ENCODE data around the gene DMRTC2. TPM values are rescaled to one million over a fixed set of nuclear protein-coding genes. Genes with fewer than 3 reads are reported as not detected.

DMRTC2 gene
- total RNA-seq, 1 donor from 2014 or later = not detected

DNA sequence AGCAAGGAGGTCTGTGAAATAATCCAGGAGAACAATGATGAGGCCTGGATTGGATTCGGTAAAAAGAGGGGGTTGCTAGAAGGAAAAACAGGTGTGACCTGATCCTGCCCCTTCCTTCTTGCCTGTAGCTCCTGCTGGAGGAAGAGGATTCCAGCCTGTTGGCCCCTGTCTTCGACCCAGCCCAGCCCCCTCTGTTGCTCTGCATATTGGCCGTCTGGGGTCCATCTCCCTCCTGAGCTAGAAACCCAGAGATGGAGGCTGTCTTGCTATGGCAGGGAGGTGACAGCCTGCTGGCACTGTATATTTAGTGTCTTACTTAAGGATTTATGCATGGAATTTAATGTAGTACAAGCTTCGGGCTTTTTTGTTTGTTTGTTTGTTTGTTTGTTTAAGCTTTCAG is 6.6 kb downstream of the DMRTC2 start:
- TF ChIP-seq, protein P1, sequence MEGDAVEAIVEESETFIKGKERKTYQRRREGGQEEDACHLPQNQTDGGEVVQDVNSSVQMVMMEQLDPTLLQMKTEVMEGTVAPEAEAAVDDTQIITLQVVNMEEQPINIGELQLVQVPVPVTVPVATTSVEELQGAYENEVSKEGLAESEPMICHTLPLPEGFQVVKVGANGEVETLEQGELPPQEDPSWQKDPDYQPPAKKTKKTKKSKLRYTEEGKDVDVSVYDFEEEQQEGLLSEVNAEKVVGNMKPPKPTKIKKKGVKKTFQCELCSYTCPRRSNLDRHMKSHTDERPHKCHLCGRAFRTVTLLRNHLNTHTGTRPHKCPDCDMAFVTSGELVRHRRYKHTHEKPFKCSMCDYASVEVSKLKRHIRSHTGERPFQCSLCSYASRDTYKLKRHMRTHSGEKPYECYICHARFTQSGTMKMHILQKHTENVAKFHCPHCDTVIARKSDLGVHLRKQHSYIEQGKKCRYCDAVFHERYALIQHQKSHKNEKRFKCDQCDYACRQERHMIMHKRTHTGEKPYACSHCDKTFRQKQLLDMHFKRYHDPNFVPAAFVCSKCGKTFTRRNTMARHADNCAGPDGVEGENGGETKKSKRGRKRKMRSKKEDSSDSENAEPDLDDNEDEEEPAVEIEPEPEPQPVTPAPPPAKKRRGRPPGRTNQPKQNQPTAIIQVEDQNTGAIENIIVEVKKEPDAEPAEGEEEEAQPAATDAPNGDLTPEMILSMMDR (IDR thresholded peaks at IDR 0.05; ENCODE audit: unreplicated experiment) = no peak
- Mint-ChIP-seq H3K4me3 (no peak overlapping the region), H3K4me1 (no peaks in the 10 kb centered on the region), H3K27ac (no peak overlapping the region), H3K36me3 (no peaks in the 10 kb centered on the region), H3K9me3 (no peaks in the 10 kb centered on the region), H3K27me3 (ENCODE audit: low read depth) (peaks cover 74% of the 10 kb centered on the region)
- no peak for DNase-seq (ENCODE audit: low spot score in 2 of 2, unreplicated experiment in 2 of 2)

DNA sequence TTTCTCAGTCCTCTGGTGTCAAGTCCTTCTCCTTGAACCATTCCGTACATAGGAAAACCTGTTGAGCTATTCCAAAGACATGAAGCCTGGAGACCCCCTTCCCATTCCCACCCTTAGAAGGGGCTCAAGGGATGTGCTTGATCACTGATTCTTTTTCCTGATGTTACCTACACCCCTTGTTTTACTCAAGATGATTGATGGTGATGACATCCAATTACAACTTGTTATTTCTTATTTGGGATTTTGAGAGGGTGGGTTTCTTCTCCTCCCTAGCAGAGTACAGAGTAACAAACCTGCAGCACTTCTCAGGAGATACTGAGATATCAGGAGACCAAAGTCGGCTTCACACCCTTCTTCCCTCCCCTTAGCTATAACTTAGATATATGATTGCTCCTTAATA is 8.5 kb downstream of the DMRTC2 start:
- Mint-ChIP-seq H3K27ac (no peak overlapping the region), H3K27me3 (ENCODE audit: low read depth) (peaks cover 81% of the 10 kb centered on the region), H3K4me1 (no peaks in the 10 kb centered on the region), H3K9me3 (no peaks in the 10 kb centered on the region), H3K4me3 (no peak overlapping the region), H3K36me3 (no peaks in the 10 kb centered on the region)
- TF ChIP-seq, protein P1 (IDR thresholded peaks at IDR 0.05; ENCODE audit: unreplicated experiment) = no peak
- no peak for DNase-seq (ENCODE audit: low spot score in 2 of 2, unreplicated experiment in 2 of 2)

DNA sequence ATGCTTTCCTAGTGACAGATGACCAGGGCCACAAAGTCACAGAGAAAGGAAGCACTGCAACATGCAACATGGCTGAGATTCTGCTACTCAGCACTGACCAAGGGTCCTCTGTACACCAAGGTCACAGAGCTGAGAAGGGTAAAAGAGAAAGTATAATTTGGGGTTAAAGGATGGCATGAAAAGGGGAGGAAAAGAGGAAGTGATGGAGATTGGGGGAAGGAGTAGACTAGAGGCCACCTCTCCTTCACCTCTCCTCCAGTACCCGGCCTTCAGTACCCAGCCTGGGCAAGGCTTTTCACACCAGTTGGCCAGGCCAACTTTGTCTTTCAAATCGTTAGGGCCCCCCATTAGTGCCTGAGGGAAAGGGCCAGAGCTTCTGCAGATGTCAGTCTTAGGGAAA is 8.9 kb downstream of the DMRTC2 start:
- DNase-seq (ENCODE audit: low spot score in 2 of 2, unreplicated experiment in 2 of 2) = no peak
- no peak overlapping the region for H3K27ac Mint-ChIP-seq
- no peak overlapping the region for H3K4me3 Mint-ChIP-seq
- H3K36me3 Mint-ChIP-seq = no peaks in the 10 kb centered on the region
- no peaks in the 10 kb centered on the region for H3K9me3 Mint-ChIP-seq
- H3K4me1 Mint-ChIP-seq = no peaks in the 10 kb centered on the region
- TF ChIP-seq, protein P1 (IDR thresholded peaks at IDR 0.05; ENCODE audit: unreplicated experiment) = no peak
- H3K27me3 Mint-ChIP-seq (ENCODE audit: low read depth) = peaks cover 78% of the 10 kb centered on the region

DNA sequence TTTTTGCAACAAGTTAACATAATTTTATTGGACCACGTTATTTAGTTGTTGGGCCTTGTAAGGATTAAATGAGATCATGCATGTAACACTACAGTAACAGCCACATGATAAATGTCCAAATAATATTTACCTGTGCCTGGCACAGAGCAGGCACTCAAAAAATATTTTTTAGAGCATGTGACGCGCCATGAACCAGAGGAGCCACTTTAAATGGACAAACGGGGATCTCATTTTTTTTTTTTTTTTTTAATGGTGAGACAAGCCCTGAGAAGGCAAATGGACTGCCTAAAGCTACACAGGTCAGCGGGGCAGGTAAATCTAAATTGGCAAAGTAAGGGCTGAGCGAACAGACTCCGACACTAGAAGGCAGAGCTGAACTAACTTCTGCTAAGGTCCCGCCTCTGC is 14.4 kb downstream of the DMRTC2 start:
- Mint-ChIP-seq H3K4me3 (peak overlapping the region; percentile 90), H3K4me1 (peaks cover 29% of the 10 kb centered on the region), H3K27me3 (ENCODE audit: low read depth) (peaks cover 25% of the 10 kb centered on the region), H3K27ac (peak overlapping the region; percentile 99), H3K36me3 (peaks cover 26% of the 10 kb centered on the region), H3K9me3 (no peaks in the 10 kb centered on the region)
- TF ChIP-seq, protein P1 (IDR thresholded peaks at IDR 0.05; ENCODE audit: unreplicated experiment) = no peak
- no peak for DNase-seq (ENCODE audit: low spot score in 2 of 2, unreplicated experiment in 2 of 2)

DNA sequence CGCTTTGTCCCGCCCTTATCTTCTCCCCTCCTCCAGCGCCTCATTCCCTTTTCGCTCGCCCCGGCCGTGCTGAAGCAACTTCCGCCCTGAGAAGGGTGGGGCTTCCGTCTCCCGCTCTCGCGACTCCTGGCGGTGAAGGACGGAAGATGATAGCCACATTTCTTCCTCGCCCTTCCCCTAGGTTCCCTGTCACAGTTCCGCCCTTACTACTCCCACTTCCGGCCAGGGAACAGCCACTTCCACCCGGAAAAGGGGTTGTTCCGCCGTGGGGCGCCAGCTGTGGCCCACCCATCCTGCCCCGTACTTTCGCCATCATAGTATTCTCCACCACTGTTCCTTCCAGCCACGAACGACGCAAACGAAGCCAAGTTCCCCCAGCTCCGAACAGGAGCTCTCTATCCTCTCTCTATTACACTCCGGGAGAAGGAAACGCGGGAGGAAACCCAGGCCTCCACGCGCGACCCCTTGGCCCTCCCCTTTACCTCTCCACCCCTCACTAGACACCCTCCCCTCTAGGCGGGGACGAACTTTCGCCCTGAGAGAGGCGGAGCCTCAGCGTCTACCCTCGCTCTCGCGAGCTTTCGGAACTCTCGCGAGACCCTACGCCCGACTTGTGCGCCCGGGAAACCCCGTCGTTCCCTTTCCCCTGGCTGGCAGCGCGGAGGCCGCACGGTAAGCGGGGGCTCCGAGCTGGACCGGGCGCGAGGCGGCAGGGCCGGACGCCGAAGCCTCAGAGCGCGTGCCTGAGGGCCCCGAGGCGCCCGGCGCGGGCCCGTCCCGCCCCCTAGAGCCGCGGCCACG is 15.0 kb downstream of the DMRTC2 start, which contains the start of gene RPS19:
Gene RPS19 (plus strand): TSS at position 638 of the 801 bp plus-strand sequence. CDS start 520 bp downstream, outside the sequence.
- H3K27me3 Mint-ChIP-seq (ENCODE audit: low read depth) = peaks cover 19% of the 10 kb centered on the region
- H3K4me1 Mint-ChIP-seq = peaks cover 29% of the 10 kb centered on the region
- DNase-seq (ENCODE audit: low spot score in 2 of 2, unreplicated experiment in 2 of 2) = peak; percentile 93 to 98
- H3K4me3 Mint-ChIP-seq = peak within 1 kb of the TSS; percentile 90
- H3K9me3 Mint-ChIP-seq = no peaks in the 10 kb centered on the region
- H3K27ac Mint-ChIP-seq = peak within 1 kb of the TSS; percentile 99
- peaks cover 32% of the 10 kb centered on the region for H3K36me3 Mint-ChIP-seq
- TF ChIP-seq, protein P1 (IDR thresholded peaks at IDR 0.05; ENCODE audit: unreplicated experiment) = peak; percentile 66

Measured in mesothelial cell of epicardium (in vitro differentiated cells).